ENCODE results near the gene RGL1.

RGL1 gene

GRCh38 chr1:183850852-183851251, 45.9 kb downstream of the RGL1 start:
- peaks cover 2% of the 10 kb centered on the region for H3K36me3 Mint-ChIP-seq
- H3K27me3 Mint-ChIP-seq = no peaks in the 10 kb centered on the region
- H3K27ac Mint-ChIP-seq = no peak overlapping the region

GRCh38 chr1:183859119-183859518, 54.2 kb downstream of the RGL1 start:
- H3K27me3 Mint-ChIP-seq = no peaks in the 10 kb centered on the region
- peaks cover 2% of the 10 kb centered on the region for H3K36me3 Mint-ChIP-seq
- H3K9me3 Mint-ChIP-seq (ENCODE audit: low read depth) = no peaks in the 10 kb centered on the region
- no peaks in the 10 kb centered on the region for H3K4me1 Mint-ChIP-seq (ENCODE audit: low read depth)
- no peak overlapping the region for H3K27ac Mint-ChIP-seq
- no peak overlapping the region for H3K4me3 Mint-ChIP-seq

More at GRCh38 chr1:183850852-183851251, 45.9 kb downstream of the RGL1 start:
- no peak overlapping the region for H3K4me3 Mint-ChIP-seq
- no peaks in the 10 kb centered on the region for H3K4me1 Mint-ChIP-seq (ENCODE audit: low read depth)
- no peaks in the 10 kb centered on the region for H3K9me3 Mint-ChIP-seq (ENCODE audit: low read depth)

- Mint-ChIP-seq H3K27ac (no peak overlapping the region), H3K4me1 (ENCODE audit: low read depth) (no peaks in the 10 kb centered on the region), H3K4me3 (no peak overlapping the region), H3K27me3 (no peaks in the 10 kb centered on the region), H3K36me3 (peaks cover 2% of the 10 kb centered on the region), H3K9me3 (ENCODE audit: low read depth) (no peaks in the 10 kb centered on the region)
Observed at GRCh38 chr1:183859831-183860230, 54.9 kb downstream of the RGL1 start.

GRCh38 chr1:183862967-183863366, 58.0 kb downstream of the RGL1 start:
- Mint-ChIP-seq H3K36me3 (no peaks in the 10 kb centered on the region), H3K27me3 (no peaks in the 10 kb centered on the region), H3K4me1 (ENCODE audit: low read depth) (no peaks in the 10 kb centered on the region), H3K4me3 (no peak overlapping the region), H3K27ac (no peak overlapping the region), H3K9me3 (ENCODE audit: low read depth) (no peaks in the 10 kb centered on the region)

- Mint-ChIP-seq H3K27me3 (no peaks in the 10 kb centered on the region), H3K4me1 (ENCODE audit: low read depth) (no peaks in the 10 kb centered on the region), H3K36me3 (no peaks in the 10 kb centered on the region), H3K4me3 (no peak overlapping the region), H3K9me3 (ENCODE audit: low read depth) (no peaks in the 10 kb centered on the region), H3K27ac (no peak overlapping the region)
Observed at GRCh38 chr1:183863852-183864251, 58.9 kb downstream of the RGL1 start.

GRCh38 chr1:183864611-183865010, 59.7 kb downstream of the RGL1 start:
- Mint-ChIP-seq H3K9me3 (ENCODE audit: low read depth) (no peaks in the 10 kb centered on the region), H3K27ac (no peak overlapping the region), H3K36me3 (no peaks in the 10 kb centered on the region), H3K27me3 (no peaks in the 10 kb centered on the region), H3K4me3 (no peak overlapping the region), H3K4me1 (ENCODE audit: low read depth) (no peaks in the 10 kb centered on the region)

GRCh38 chr1:183869230-183869629, 64.3 kb downstream of the RGL1 start:
- Mint-ChIP-seq H3K27ac (no peak overlapping the region), H3K9me3 (ENCODE audit: low read depth) (no peaks in the 10 kb centered on the region)

GRCh38 chr1:183869664-183870063, 64.7 kb downstream of the RGL1 start:
- Mint-ChIP-seq H3K27me3 (no peaks in the 10 kb centered on the region), H3K36me3 (peaks cover 3% of the 10 kb centered on the region), H3K27ac (no peak overlapping the region), H3K4me3 (no peak overlapping the region), H3K4me1 (ENCODE audit: low read depth) (peaks cover 18% of the 10 kb centered on the region), H3K9me3 (ENCODE audit: low read depth) (no peaks in the 10 kb centered on the region)

More at GRCh38 chr1:183869230-183869629, 64.3 kb downstream of the RGL1 start:
- Mint-ChIP-seq H3K27me3 (no peaks in the 10 kb centered on the region), H3K36me3 (no peaks in the 10 kb centered on the region), H3K4me3 (no peak overlapping the region), H3K4me1 (ENCODE audit: low read depth) (peaks cover 14% of the 10 kb centered on the region)

- H3K27ac Mint-ChIP-seq = no peak overlapping the region
- H3K4me1 Mint-ChIP-seq (ENCODE audit: low read depth) = peaks cover 18% of the 10 kb centered on the region
- H3K27me3 Mint-ChIP-seq = no peaks in the 10 kb centered on the region
- H3K36me3 Mint-ChIP-seq = peaks cover 3% of the 10 kb centered on the region
- H3K4me3 Mint-ChIP-seq = no peak overlapping the region
- H3K9me3 Mint-ChIP-seq (ENCODE audit: low read depth) = no peaks in the 10 kb centered on the region
Observed at GRCh38 chr1:183870351-183871077, 65.6 kb downstream of the RGL1 start.

GRCh38 chr1:183871142-183871541, 66.2 kb downstream of the RGL1 start:
- H3K9me3 Mint-ChIP-seq (ENCODE audit: low read depth) = no peaks in the 10 kb centered on the region
- no peaks in the 10 kb centered on the region for H3K27me3 Mint-ChIP-seq
- peaks cover 3% of the 10 kb centered on the region for H3K36me3 Mint-ChIP-seq
- H3K27ac Mint-ChIP-seq = no peak overlapping the region
- peaks cover 18% of the 10 kb centered on the region for H3K4me1 Mint-ChIP-seq (ENCODE audit: low read depth)
- no peak overlapping the region for H3K4me3 Mint-ChIP-seq

GRCh38 chr1:183871601-183872000, 66.7 kb downstream of the RGL1 start:
- no peaks in the 10 kb centered on the region for H3K27me3 Mint-ChIP-seq
- no peak overlapping the region for H3K4me3 Mint-ChIP-seq
- H3K9me3 Mint-ChIP-seq (ENCODE audit: low read depth) = no peaks in the 10 kb centered on the region
- peaks cover 3% of the 10 kb centered on the region for H3K36me3 Mint-ChIP-seq
- no peak overlapping the region for H3K27ac Mint-ChIP-seq
- peaks cover 18% of the 10 kb centered on the region for H3K4me1 Mint-ChIP-seq (ENCODE audit: low read depth)

- Mint-ChIP-seq H3K36me3 (peaks cover 3% of the 10 kb centered on the region), H3K27ac (no peak overlapping the region), H3K9me3 (ENCODE audit: low read depth) (no peaks in the 10 kb centered on the region), H3K27me3 (no peaks in the 10 kb centered on the region), H3K4me1 (ENCODE audit: low read depth) (peaks cover 18% of the 10 kb centered on the region), H3K4me3 (no peak overlapping the region)
Observed at GRCh38 chr1:183872403-183872802, 67.5 kb downstream of the RGL1 start.

- H3K36me3 Mint-ChIP-seq = peaks cover 6% of the 10 kb centered on the region
- H3K4me1 Mint-ChIP-seq (ENCODE audit: low read depth) = peaks cover 18% of the 10 kb centered on the region
- H3K27ac Mint-ChIP-seq = peak overlapping the region; percentile 77
- no peak overlapping the region for H3K4me3 Mint-ChIP-seq
- H3K27me3 Mint-ChIP-seq = no peaks in the 10 kb centered on the region
- no peaks in the 10 kb centered on the region for H3K9me3 Mint-ChIP-seq (ENCODE audit: low read depth)
Observed at GRCh38 chr1:183873642-183874041, 68.7 kb downstream of the RGL1 start.

- Mint-ChIP-seq H3K4me1 (ENCODE audit: low read depth) (peaks cover 18% of the 10 kb centered on the region), H3K4me3 (no peak overlapping the region), H3K27ac (no peak overlapping the region), H3K27me3 (no peaks in the 10 kb centered on the region), H3K36me3 (peaks cover 9% of the 10 kb centered on the region), H3K9me3 (ENCODE audit: low read depth) (no peaks in the 10 kb centered on the region)
Observed at GRCh38 chr1:183876309-183876708, 71.4 kb downstream of the RGL1 start.

GRCh38 chr1:183877053-183877720, 72.3 kb downstream of the RGL1 start:
- Mint-ChIP-seq H3K4me3 (no peak overlapping the region), H3K9me3 (ENCODE audit: low read depth) (no peaks in the 10 kb centered on the region), H3K4me1 (ENCODE audit: low read depth) (peaks cover 18% of the 10 kb centered on the region), H3K36me3 (peaks cover 9% of the 10 kb centered on the region), H3K27ac (no peak overlapping the region), H3K27me3 (no peaks in the 10 kb centered on the region)

- H3K27ac Mint-ChIP-seq = no peak overlapping the region
- H3K27me3 Mint-ChIP-seq = no peaks in the 10 kb centered on the region
- H3K4me3 Mint-ChIP-seq = no peak overlapping the region
- H3K9me3 Mint-ChIP-seq (ENCODE audit: low read depth) = no peaks in the 10 kb centered on the region
- peaks cover 14% of the 10 kb centered on the region for H3K36me3 Mint-ChIP-seq
- peaks cover 2% of the 10 kb centered on the region for H3K4me1 Mint-ChIP-seq (ENCODE audit: low read depth)
Observed at GRCh38 chr1:183879494-183879893, 74.6 kb downstream of the RGL1 start.
